K562 (cell line): ENCODE data around the gene CDT1. TPM values are rescaled to one million over a fixed set of nuclear protein-coding genes. Genes with fewer than 3 reads are reported as not detected.

ENCODE experiments used
- CHCHD3 ChIP-seq: fragments of 250-450 bp; sonication (Bioruptor Pico); IDR thresholded peaks from 2 replicates; pipeline ENCODE4 v2.1.2; 2022; ENCODE audit warnings: mild to moderate bottlenecking
- FUS ChIP-seq: fragments of 200-400 bp; formaldehyde crosslinking; optimal IDR thresholded peaks from 2 replicates; pipeline ENCODE3; 2017; ENCODE audit warnings: low read depth, low read length
- HMG20B ChIP-seq: fragments of 250-450 bp; sonication (Bioruptor Pico); IDR thresholded peaks from 2 replicates; pipeline ENCODE4 v1.5.0; 2021; ENCODE audit warnings: mild to moderate bottlenecking
- MED1 ChIP-seq: sonication (generic); formaldehyde crosslinking; IDR thresholded peaks from 2 replicates; pipeline ENCODE4 v1.8.1; 2023; ENCODE audit warnings: missing genetic modification reagents, borderline replicate concordance
- NCOA2 ChIP-seq, 2 experiments: fragments of 450-650 bp; IDR thresholded peaks; 2 replicates each; pipeline ENCODE4 v1.6.1; 2018; ENCODE audit warnings: mild to moderate bottlenecking in 2 of 2, moderate library complexity in 1 of 2; ENCODE audit not compliant: partially characterized antibody in 2 of 2
- PHF8 ChIP-seq: fragments of 200-600 bp; sonication (generic); IDR thresholded peaks from 2 replicates; pipeline ENCODE4 v1.6.1; 2012; ENCODE audit warnings: mixed run types, mild to moderate bottlenecking, inconsistent platforms, low read length, moderate library complexity, borderline replicate concordance
- RAD51 ChIP-seq: fragments of 450-650 bp; IDR thresholded peaks from 2 replicates; pipeline ENCODE4 v1.7.1; 2016; ENCODE audit warnings: low read depth, mild to moderate bottlenecking, borderline replicate concordance
- RBM15 ChIP-seq: fragments of 200-400 bp; formaldehyde crosslinking; IDR thresholded peaks from 2 replicates; pipeline ENCODE4 v1.6.1; 2018; ENCODE audit warnings: mild to moderate bottlenecking, low read length, moderate library complexity; ENCODE audit not compliant: insufficient read depth
- SMARCC2 ChIP-seq: fragments of 450-650 bp; IDR thresholded peaks from 2 replicates; pipeline ENCODE4 v1.6.1; 2017; ENCODE audit warnings: antibody characterized with exemption, moderate library complexity, mild to moderate bottlenecking, low read depth
- SNRNP70 ChIP-seq: fragments of 200-400 bp; formaldehyde crosslinking; optimal IDR thresholded peaks from 2 replicates; pipeline ENCODE3; 2017; ENCODE audit warnings: low read depth, low read length
- WHSC1 ChIP-seq: IDR thresholded peaks from one replicate; pipeline ENCODE4 v1.6.1; 2012; ENCODE audit warnings: low read length, control low read depth, inconsistent platforms
- ZC3H8 ChIP-seq: fragments of 450-650 bp; IDR thresholded peaks from 2 replicates; pipeline ENCODE4 v1.6.1; 2017
- ZNF766 ChIP-seq: fragments of 200-800 bp; sonication (Bioruptor generic); conservative IDR thresholded peaks from 2 replicates; pipeline ENCODE4 v1.6.1; 2016; ENCODE audit warnings: missing genetic modification characterization, missing compliant biosample characterization
- polyA plus RNA-seq, 8 experiments: library from polyadenylated mRNA; depleted of rRNA in 4 of 8; stranded (reverse) in 5 of 8; unstranded in 3 of 8; fragments of >200 nt; fragmentation: Nextera tagmentation in 2 of 8; fragmentation: Illumina TruSeq in 1 of 8; extraction: Ambion mirVana in 2 of 8; extraction: Trizol in 1 of 8; gene quantifications; 2 replicates each; pipeline versions ENCODE4 v1.2.1 to v1.2.3, GENCODE V29; 2011 to 2014; ENCODE audit warnings: inconsistent platforms in 1 of 8, missing spikeins in 1 of 8
- total RNA-seq, 7 experiments: library from RNA; depleted of rRNA in 6 of 7; stranded (reverse); fragments of >200 nt in 6 of 7; fragmentation: Illumina TruSeq in 2 of 7; extraction: Trizol in 2 of 7; gene quantifications; 2 replicates each; pipeline versions ENCODE4 v1.2.1 to v1.2.3, GENCODE V29; 2011 to 2021; ENCODE audit warnings: low replicate concordance in 1 of 7
- TF ChIP-seq, protein P1 (sequence below): sonication (generic); formaldehyde crosslinking; IDR thresholded peaks from 2 replicates; pipeline ENCODE4 v1.8.0; 2022; ENCODE audit warnings: mild to moderate bottlenecking, missing genetic modification reagents
- TF ChIP-seq, protein P2 (sequence below): fragments of 250-450 bp; sonication (Bioruptor Pico); IDR thresholded peaks from 2 replicates; pipeline ENCODE4 v1.5.0; 2021; ENCODE audit warnings: mild to moderate bottlenecking, moderate library complexity
- TF ChIP-seq, protein P3 (sequence below): sonication (generic); formaldehyde crosslinking; IDR thresholded peaks from 2 replicates; pipeline ENCODE4 v1.8.1; 2023; ENCODE audit warnings: mild to moderate bottlenecking, missing genetic modification reagents

Gene CDT1
- total and polyA plus RNA-seq, 9 of the 15 experiments (the other 6 are each of a cell fraction or from before 2014, with no cell fraction given): 0.92 to 178 (median 14.2) TPM

DNA sequence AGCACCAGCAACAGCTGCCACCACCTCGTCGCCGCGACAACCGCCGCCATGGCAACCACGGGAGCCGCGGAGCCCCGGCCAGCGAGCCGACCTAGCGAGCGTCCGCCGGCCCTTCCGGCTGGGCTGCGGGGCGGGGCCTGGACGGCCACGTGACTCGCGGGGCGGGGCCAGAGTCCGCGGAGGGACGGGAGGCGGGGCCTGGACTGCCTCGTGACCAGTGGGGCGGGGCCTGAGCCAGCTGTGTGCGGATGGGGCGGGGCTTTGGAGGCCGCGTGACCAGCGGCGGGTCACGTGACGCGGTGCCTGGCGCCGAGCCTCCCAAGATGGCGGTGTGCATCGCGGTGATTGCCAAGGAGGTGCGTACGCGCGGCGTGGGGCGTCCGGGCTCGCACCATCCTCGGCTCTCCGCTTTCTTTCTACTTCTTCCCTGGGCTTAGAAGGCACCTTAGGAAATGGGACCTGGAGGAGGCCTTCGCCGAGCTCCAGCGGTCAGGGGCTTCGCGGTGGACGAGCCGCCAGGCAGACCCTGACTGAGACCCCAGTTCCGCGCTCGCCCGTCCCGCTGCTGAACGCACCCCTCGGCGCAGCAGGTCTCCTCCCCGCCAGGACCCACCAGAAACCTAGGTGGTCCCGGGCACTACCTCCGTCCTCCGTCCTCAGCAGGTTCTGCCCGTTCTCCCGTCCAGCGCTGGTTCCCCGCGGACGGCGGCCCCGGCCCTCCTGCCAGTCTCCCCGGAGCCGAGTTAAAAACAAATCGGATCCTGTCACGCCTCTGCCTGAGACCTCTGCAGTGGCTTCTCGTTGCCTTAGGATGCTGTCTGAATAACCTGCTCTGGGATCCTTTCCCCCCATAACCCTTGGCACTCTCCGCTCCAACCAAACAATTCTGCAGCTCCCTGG lies 53.5 kb downstream of the CDT1 start, which contains the start of the genes GALNS and TRAPPC2L (continued):
- TF ChIP-seq, protein P1, sequence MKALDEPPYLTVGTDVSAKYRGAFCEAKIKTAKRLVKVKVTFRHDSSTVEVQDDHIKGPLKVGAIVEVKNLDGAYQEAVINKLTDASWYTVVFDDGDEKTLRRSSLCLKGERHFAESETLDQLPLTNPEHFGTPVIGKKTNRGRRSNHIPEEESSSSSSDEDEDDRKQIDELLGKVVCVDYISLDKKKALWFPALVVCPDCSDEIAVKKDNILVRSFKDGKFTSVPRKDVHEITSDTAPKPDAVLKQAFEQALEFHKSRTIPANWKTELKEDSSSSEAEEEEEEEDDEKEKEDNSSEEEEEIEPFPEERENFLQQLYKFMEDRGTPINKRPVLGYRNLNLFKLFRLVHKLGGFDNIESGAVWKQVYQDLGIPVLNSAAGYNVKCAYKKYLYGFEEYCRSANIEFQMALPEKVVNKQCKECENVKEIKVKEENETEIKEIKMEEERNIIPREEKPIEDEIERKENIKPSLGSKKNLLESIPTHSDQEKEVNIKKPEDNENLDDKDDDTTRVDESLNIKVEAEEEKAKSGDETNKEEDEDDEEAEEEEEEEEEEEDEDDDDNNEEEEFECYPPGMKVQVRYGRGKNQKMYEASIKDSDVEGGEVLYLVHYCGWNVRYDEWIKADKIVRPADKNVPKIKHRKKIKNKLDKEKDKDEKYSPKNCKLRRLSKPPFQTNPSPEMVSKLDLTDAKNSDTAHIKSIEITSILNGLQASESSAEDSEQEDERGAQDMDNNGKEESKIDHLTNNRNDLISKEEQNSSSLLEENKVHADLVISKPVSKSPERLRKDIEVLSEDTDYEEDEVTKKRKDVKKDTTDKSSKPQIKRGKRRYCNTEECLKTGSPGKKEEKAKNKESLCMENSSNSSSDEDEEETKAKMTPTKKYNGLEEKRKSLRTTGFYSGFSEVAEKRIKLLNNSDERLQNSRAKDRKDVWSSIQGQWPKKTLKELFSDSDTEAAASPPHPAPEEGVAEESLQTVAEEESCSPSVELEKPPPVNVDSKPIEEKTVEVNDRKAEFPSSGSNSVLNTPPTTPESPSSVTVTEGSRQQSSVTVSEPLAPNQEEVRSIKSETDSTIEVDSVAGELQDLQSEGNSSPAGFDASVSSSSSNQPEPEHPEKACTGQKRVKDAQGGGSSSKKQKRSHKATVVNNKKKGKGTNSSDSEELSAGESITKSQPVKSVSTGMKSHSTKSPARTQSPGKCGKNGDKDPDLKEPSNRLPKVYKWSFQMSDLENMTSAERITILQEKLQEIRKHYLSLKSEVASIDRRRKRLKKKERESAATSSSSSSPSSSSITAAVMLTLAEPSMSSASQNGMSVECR (CRISPR knock-in tag): peak; percentile 93; the same call in 1 of the 2 replicates
- TF ChIP-seq ZNF766 (CRISPR knock-in tag): no peak
- TF ChIP-seq, protein P2, sequence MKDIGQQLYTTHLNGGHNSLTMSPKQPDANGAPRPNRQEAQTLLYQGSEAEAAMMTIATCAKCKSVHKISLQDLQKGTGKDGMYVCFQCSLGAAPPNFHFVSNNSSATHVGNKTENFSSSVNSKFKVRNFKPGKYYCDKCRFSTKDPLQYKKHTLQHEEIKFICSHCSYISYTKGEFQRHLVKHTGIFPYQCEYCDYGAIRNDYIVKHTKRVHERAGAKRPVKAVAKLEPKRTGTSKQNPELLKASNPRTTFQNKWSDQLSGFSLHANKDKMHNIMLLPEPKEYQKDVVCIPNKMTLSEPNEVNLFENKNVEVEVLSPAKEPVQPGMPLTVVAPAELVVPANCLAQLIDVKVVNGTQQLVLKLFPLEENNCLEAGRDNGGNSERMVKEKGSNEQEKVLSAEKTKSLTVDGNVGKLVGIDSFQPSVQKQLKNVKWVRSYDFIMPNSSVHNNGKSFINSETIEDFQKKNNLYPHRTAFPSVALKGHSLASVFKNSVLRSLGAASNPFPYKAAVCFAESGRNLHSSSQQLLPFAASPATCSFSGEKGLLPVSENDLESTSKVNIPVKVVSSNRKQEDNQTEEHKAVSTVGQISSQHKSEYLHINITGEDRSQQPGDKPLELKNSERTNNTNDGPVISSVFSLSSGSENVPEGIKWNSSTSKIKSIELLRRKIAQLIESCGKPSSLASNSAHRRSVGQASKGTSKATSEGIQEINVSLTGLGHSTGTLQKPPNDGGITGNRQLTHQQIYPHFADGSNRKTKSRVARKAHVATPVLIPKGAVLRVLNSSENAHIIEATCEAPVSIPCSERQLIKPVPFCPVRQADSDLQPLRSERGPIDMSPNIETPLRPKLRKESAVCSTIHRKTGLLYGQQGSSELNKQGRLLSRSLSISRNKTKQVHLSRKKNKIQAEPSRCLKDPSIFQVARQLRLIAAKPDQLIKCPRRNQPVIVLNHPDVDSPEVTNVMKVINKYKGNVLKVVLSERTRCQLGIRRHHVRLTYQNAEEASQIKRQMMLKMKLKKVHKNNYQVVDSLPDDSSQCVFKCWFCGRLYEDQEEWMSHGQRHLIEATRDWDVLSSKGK (CRISPR knock-in tag): no peak
- TF ChIP-seq, protein P3, sequence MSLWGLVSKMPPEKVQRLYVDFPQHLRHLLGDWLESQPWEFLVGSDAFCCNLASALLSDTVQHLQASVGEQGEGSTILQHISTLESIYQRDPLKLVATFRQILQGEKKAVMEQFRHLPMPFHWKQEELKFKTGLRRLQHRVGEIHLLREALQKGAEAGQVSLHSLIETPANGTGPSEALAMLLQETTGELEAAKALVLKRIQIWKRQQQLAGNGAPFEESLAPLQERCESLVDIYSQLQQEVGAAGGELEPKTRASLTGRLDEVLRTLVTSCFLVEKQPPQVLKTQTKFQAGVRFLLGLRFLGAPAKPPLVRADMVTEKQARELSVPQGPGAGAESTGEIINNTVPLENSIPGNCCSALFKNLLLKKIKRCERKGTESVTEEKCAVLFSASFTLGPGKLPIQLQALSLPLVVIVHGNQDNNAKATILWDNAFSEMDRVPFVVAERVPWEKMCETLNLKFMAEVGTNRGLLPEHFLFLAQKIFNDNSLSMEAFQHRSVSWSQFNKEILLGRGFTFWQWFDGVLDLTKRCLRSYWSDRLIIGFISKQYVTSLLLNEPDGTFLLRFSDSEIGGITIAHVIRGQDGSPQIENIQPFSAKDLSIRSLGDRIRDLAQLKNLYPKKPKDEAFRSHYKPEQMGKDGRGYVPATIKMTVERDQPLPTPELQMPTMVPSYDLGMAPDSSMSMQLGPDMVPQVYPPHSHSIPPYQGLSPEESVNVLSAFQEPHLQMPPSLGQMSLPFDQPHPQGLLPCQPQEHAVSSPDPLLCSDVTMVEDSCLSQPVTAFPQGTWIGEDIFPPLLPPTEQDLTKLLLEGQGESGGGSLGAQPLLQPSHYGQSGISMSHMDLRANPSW (CRISPR knock-in tag): peak; percentile 71; the same call in 1 of the 2 replicates
- TF ChIP-seq HMG20B: no peak
- no peak for TF ChIP-seq ZC3H8
- TF ChIP-seq WHSC1: no peak
- TF ChIP-seq SNRNP70: no peak
- peak; percentile 82; the same call in 1 of the 2 replicates for TF ChIP-seq PHF8
- no peak for TF ChIP-seq MED1 (CRISPR knock-in tag)
- TF ChIP-seq CHCHD3 (CRISPR knock-in tag): no peak
- TF ChIP-seq FUS: no peak
- TF ChIP-seq RAD51: peak; percentile 100
- no peak for TF ChIP-seq RBM15
- no peak for TF ChIP-seq SMARCC2
- no peak for TF ChIP-seq NCOA2 (IDR thresholded peaks at IDR 0.05; ENCODE audit: partially characterized antibody in 2 of 2)
